ENCODE results near the gene CCDC146. TPM values are rescaled to one million over a fixed set of nuclear protein-coding genes. Genes with fewer than 3 reads are reported as not detected.
"Not testable (repeated sequence)": the region's sequence is repeated elsewhere in the genome, so short reads cannot be mapped to it uniquely, and the experiment has no call there.

The CCDC146 gene, protein sequence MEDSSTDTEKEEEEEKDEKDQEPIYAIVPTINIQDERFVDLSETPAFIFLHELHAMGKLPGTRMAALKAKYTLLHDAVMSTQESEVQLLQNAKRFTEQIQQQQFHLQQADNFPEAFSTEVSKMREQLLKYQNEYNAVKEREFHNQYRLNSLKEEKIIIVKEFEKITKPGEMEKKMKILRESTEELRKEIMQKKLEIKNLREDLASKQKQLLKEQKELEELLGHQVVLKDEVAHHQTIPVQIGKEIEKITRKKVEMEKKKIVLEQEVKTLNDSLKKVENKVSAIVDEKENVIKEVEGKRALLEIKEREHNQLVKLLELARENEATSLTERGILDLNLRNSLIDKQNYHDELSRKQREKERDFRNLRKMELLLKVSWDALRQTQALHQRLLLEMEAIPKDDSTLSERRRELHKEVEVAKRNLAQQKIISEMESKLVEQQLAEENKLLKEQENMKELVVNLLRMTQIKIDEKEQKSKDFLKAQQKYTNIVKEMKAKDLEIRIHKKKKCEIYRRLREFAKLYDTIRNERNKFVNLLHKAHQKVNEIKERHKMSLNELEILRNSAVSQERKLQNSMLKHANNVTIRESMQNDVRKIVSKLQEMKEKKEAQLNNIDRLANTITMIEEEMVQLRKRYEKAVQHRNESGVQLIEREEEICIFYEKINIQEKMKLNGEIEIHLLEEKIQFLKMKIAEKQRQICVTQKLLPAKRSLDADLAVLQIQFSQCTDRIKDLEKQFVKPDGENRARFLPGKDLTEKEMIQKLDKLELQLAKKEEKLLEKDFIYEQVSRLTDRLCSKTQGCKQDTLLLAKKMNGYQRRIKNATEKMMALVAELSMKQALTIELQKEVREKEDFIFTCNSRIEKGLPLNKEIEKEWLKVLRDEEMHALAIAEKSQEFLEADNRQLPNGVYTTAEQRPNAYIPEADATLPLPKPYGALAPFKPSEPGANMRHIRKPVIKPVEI
- total RNA-seq: 16.9 TPM

DNA sequence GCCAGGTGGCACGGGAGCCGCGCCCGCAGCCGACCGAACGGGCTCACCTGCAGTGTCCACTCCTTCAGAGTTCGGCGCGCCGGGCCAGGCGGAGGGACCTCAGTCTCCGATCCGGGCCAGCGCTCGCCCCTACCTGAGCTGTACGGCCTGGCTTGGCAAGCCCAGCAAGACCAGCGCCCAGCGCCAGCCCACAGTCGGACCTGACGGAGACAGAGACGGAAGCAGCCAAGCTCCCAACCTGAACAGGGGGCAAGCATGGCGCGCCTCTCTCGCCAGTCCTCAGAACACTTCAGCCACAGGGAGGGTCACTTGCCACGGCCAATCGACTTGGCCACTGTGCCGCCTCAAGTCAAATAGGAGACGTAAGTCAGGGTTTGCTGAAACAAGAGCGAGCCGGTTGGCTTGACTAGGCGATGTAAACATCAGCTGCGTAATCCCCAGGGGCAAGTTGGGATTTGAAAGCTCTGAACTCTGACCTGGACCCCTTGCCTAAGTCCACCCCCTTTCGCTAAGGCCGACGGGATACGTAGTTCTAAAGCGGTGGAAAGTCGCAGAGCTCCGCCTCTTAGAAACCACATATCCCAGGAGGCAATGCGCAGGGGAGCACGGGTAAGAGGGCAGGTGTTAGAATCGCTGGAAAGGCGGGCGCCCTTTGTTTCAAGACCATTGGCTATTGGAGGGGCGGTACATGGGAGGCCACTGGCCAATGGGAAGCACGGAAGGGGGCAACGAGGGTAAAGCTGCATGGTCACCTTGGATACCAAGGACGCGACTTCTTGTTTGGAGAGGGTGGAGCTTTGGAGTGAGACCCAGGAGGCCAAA, at the start of gene CCDC146:
CCDC146 (plus strand) TSS at position 756 of the 822 bp plus-strand sequence. CDS start 45,054 bp downstream, outside the sequence.
- DNase-seq: peak; percentile 99

DNA sequence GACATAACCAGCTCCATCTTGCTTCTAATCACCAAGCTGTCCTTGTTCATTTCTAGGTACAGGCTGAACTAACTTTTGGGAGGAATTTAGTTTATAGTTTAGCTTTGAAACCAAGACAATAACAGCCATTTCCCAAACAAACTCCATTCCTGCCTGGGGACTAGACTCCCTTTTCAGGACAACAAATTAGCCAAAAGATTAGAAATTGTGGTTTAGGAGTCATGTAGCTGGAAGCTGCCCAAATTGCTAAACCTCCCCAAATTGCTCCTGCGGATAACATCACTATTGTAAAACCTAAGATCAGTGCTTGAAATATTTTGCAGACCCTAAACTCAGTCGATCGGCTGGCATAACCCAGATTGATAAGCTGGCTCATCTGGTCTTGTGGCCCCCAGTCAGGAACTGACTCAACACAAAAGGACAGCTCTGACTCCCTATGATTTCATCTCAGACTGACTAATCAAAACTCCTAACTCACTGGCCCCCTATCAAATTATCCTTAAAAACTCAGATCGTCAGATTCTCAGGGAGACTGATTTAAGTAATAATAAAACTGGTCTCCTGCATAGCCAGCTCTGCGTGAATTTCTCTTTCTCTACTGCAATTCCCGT, 47.5 kb upstream of the CCDC146 start:
- DNase-seq: not testable (repeated sequence)

DNA sequence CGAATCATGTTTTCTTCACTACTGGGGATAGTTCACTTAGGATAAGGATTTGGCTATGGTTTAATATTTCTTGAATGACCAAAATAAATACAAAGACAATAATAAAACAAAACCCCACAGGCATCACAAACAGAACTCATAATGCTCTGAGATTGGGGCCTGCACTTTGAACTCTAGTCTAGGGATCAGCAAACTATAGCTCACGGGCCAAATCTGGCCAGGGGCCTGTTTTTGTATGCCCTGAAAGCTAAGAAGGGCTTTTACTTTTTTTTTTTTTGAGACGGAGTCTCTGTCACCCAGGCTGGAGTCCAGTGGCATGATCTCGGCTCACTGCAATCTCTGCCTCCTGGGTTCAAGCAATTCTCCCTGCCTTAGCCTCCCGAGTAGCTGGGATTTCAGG, 45.4 kb upstream of the CCDC146 start:
- not testable (repeated sequence) for DNase-seq

DNA sequence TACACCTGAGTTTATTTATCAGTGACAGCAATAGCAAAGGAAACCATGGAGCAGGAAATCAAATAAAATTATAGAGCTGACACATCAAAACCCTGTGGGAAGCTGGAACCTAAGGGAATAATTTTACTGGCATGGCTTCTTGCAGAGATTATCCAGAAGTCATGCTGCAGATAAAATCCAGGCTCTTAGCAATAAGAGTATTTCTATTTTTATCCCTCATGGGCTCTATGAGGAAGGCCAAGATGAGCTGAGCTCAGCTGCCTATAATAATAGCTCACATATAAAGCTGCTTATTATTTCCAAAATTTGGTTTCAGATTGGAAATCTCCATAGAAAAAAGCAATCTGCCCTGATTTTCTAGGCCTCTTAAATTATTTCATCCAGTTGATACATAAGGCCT, 43.3 kb upstream of the CCDC146 start:
- not testable (repeated sequence) for DNase-seq

DNA sequence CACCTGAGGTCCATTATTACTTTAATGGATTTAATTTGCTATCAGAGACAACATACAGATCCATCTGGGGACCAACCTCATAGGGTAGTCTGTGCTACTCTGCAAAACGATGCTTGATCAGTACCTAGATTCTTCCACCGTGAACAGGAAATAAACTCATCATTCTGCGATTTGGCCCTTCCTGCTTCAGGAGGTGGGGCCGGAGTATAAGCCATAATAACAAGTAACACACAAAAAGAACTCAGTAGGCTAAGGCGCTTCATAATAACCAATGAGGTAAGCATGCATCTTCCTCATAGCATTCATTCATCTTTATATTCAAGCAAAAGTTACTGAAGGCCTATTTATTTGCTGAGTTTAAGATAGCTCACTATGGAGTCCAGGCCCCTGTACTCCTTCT, 42.8 kb upstream of the CCDC146 start:
- not testable (repeated sequence) for DNase-seq

DNA sequence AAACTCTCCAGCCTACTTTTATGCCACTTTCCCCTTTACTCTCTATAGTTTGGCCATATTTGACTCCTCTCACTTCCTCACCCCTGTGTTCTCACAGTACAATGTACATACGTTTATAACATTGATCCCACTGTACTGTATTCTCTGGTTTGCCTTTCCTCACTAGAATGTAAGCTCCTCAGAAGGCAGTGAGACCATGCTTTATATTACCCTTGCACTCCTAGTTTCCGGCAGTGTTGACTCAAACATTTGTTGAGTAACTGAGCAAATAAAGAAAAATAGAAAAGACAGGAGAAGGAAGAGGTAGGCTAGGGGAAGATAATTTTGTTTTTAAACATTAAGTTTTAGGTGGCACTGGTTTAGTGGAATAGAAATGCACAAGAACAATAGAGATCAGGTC, 42.2 kb upstream of the CCDC146 start:
- DNase-seq: not testable (repeated sequence)

DNA sequence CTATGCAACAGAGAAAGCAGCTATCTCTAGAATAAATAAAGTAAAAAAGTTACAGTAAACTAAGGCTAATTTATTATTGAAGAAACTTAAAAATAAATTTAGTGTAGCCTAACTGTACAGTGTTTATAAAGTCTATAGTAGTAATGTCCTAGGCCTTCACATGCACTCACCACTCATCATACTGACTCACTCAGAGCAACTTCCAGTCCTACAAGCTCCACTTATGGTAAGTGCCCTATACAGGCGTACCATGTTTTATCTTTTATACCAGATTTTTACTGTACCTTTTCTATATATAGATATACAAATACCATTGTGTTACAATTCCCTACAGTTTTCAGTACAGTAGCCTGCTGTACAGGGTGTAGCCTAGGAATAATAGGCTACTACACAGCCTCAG, 40.2 kb upstream of the CCDC146 start:
- not testable (repeated sequence) for DNase-seq

DNA sequence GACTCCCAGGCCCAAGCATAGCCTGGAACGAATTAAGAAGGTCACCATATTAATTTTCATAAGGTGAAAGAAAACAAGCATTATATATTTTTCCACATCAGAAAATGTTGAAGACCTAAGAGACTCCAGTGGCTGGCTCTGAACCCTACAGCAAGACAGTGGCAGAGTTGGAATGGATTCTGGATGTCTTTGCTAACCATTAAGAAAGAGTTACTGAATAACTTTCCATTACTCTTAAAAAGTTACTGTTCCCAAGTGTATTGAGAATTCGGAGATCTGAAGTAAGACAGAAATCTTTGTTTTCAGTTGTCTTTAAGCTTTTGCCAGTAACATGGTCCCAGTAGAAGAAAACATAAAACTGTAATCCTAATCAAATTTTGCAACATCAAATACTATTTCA, 30.1 kb upstream of the CCDC146 start:
- DNase-seq: not testable (repeated sequence)

DNA sequence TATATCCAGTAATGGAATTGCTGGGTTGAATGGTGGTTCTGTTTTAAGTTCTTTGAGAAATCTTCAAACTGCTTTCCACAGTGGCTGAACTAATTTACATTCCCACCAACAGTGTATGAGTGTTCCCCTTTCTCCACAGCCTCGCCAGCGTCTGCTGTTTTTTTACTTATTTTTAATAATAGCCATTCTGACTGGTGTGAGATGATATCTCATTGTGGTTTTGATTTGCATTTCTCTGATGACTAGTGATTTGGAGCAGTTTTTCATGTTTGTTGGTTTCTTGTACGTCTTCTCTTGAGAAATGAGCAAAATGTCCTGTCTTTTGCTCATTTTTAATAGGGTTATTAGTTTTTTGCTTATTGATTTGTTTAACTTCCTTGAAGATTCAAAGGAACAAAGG, 21.9 kb upstream of the CCDC146 start:
- not testable (repeated sequence) for DNase-seq

DNA sequence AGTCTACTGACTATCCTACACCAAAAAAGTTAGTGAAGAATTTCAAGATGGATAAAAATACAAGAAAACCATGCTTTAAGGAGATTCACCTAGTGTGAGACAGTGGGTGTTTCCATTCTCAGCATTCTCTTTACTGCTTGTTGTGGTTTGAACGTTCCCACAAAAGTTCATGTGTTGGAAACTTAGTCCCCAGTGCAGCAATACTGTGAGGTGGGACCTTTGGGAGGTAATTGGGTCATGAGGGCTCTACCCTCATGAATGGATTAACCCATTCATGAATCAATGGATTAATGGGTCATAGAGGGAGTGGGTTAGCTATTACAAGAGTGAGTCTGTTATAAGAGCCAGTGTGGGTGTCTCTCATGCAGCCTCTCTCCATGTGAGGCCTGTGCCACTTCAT, 21.2 kb upstream of the CCDC146 start:
- not testable (repeated sequence) for DNase-seq

DNA sequence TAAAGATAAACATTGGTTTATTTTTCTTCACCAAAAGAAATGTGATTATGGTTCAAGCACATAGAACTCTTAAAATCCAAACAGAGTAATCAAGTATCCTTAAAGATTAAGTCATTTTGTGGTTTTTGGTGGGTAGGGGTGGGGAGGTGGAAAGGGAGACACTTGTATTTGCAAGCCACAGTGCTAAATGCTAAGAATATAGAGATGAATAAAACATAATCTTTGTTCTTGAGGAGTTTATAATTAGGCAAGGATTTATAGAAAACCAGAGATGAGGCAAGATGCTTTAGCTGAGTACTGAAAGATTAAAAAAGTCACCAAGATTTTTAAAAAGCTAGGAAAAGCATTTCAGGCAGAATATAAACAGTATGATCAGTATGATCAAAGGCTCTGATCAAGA, 19.7 kb upstream of the CCDC146 start:
- not testable (repeated sequence) for DNase-seq

DNA sequence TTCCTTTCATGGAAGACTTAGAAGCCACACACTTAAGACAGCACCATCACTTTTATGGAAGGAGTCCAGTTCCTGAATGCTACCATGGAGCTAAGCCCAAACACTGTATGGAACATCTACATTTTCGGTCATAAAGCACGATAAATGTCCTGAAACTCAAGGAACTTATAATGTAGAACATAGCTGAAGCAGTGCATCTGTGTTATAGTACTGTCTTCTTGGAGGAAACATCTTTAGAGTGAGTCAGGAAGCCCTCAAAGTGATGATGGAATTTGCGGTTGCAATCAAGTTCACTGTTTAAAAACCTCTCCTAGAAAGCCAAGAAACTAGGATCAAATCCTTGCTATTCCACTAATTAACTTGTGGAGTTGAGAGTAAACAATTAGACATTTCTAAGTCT, 16.5 kb upstream of the CCDC146 start:
- DNase-seq: not testable (repeated sequence)

DNA sequence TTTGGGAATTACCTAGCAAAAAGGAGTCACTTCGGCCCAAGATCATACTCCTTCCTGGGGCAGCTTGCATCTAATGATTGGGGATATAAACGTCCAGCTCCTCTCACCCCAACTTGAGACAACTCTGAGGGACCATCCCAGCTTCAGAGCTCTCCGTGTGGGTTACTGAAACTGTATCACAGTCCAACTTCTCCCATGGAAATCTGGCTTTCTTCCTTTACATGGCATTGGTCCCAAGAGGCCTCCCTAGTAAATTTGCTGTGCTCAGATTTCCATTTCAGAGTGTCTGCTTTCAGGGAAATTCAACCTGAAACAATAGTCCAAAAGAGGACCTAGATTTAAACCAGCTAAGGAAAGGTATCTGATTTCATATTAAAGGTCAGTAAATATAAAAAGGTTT, 14.8 kb upstream of the CCDC146 start:
- not testable (repeated sequence) for DNase-seq

DNA sequence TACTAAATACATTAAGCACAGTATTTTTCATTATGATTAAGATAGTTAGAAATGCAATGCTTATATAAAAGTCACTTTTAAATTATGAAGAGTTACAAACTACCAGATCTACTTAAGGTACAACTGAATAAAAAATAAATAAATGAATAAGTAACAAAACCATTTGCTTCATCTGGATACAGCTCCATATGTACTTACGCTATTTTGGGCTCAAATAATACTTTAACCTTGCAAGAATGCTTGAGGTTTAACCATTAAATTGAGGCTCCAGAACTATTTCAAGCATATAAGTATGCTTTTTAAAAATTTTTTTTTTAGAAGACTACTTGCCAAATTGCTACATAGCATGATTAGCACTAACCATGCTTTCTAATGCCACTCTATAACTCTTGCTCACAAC, 14.1 kb upstream of the CCDC146 start:
- not testable (repeated sequence) for DNase-seq

DNA sequence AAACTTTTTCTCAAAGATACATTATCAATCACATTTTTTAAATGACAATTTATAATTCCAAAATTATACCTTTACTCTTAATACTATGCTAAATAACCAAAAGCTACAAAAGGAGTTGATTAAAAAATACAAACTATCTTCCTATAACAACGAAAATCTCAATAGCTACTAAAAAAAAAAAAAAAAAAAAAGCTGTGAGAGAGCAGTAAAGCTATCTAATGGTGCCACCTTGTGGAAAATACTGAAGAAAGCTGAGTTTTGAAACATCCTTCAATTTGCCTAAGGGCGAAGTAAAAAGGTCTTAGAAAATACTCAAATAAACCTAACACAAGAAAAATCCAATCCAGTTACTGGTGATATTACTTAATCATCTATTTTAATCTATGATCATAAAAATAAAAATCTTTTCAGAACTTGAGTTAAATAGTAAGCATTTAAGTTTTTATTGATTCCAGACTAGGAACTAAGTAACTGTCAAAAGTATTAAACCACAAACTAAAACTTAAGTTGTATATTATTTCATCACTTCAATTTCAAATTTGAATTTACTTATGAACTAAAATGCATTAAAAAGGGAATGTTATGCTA, 9.6 kb upstream of the CCDC146 start:
- DNase-seq: peak; percentile 13

DNA sequence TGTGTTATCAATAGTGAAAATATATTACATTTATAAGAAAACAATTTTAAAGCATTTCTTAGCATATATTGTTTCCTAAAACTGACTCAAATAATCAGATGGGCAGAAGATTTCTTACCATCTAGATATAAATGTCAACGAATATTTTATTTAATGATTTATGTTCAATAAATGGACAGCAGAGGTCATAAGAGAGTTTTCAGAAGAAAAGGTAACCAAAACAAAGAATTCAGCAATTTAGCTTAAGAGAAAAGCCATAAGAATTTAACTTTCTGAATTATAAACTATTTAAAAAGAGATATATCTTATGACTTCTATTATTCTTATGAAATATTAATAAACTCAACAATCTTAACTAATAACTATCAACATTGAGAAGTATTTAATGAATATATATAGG, 3.1 kb downstream of the CCDC146 start:
- DNase-seq: peak; percentile 14

DNA sequence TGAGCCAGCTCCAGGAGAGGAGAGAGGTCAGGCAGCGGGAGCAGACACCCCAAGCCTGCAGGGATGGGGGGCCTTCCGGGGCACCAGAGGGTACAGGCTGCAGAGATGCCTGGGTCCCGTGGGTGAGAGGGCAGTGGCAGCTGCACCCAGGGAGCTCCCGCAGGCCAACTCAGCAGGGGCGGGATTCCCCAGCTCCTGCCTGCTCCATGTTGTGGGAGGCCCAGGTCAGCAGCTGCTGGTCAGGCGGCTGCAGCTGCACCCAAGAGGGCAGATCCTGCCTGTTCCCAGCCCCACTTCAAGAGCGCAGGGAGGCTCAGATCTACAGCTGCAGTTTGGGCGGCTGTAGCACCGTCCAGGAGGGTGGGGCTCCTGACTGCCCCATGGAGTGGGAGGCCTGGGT, 4.6 kb downstream of the CCDC146 start:
- DNase-seq: peak; percentile 45

DNA sequence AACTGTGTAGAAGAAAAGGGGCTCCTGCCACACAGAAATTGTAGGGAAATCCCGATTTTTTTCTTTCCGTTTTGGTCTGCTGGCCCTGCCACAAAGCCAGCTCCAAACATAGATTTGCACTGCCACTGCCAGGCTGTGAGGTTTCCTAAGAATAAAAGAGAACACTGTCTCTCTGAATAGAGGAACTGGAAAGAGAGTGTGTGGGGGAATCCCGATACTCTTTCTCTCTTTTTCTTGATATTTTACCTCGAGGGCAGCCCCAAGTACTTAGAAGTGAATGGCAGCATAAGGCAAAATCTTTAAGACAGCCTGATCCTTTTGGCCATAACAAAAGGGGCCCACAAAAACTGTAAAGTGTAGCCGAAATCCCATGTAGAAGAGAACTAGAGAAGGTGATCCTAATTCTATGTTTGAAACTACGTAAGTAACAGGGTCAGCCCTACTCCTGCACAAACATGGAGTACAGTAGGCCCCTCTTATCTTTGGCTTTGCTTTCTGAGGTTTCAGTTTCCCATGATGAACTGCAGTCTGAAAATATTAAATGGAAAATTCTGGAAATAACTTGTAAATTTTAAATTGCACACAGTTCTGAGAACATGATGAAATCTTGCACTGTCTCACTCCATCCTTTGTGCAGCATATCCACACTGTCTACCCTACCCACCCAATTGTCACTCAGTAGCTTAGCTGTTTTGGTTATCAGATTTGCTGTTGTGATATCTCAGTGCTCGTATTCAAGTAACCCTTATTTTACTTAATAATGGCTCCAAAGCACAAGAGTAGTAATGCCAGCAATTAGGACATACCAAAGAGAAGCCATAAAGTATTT, 6.4 kb downstream of the CCDC146 start:
- DNase-seq: peak; percentile 1

DNA sequence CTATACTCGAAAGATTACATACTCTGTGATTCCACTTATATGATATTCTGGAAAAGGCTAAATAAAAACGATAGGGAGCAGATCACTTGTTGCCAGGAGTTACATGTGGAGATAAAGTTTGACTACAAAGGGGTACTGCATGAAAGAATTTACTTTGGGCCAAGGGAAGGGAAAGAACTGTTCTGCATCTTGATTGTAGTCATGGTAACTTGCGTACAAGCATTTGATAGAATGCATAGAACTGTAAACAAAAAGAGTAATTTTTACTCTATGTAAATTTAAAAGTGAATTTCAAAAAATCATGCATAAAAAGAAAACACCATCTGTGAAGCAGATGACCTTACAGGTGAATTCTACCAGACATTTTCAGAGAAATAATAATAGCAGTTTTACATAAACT, 9.4 kb downstream of the CCDC146 start:
- DNase-seq: not testable (repeated sequence)

DNA sequence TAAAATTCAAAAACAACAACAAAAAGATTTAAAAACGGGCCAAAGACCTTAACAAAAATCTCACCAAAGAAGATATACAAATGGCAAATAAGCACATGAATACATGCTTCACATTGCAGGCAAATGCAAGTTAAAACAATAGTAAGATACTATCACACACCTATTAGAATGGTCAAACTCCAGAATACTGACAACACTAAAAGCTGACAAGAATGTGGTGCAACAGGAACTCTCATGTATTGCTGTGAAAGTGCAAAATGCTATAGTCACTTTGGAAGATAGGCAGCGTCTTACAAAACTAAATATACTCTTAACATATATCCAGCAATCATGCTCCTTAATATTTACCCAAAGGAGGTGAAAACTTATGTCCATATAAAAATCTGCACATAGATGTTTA, 16.3 kb downstream of the CCDC146 start:
- DNase-seq: not testable (repeated sequence)
